Skeletal muscle tissue (tissue), 4 donors: ENCODE data around the gene MAGI2. TPM values are rescaled to one million over a fixed set of nuclear protein-coding genes. Genes with fewer than 3 reads are reported as not detected.

Experiments used
- H3K27ac ChIP-seq: one replicate; pipeline ENCODE4 v1.7.0; 2013; ENCODE audit warnings: mild to moderate bottlenecking, low read depth, low read length, inconsistent platforms
- H3K27me3 ChIP-seq, 3 donors: one replicate each; pipeline ENCODE4 v1.7.0; 2013; ENCODE audit warnings: low read length in 3 of 3; ENCODE audit not compliant: control insufficient read depth in 3 of 3, insufficient read depth in 3 of 3
- H3K36me3 ChIP-seq, 3 donors: one replicate each; pipeline ENCODE4 v1.7.0; 2013; ENCODE audit warnings: low read length in 3 of 3; ENCODE audit not compliant: control insufficient read depth in 3 of 3, insufficient read depth in 3 of 3
- H3K4me1 ChIP-seq, 3 donors: one replicate each; pipeline ENCODE4 v1.7.0; 2013; ENCODE audit warnings: low read length in 3 of 3, mild to moderate bottlenecking in 3 of 3; ENCODE audit not compliant: control insufficient read depth in 3 of 3, insufficient read depth in 3 of 3
- H3K4me3 ChIP-seq, 3 donors: one replicate each; pipeline ENCODE4 v1.7.0; 2013; ENCODE audit warnings: low read length in 3 of 3
- H3K9ac ChIP-seq, 3 donors: one replicate each; pipeline ENCODE4 v1.7.0; 2013; ENCODE audit warnings: low read length in 3 of 3, mild to moderate bottlenecking in 3 of 3, moderate library complexity in 2 of 3, low read depth in 1 of 3
- H3K9me3 ChIP-seq, 3 donors: one replicate each; pipeline ENCODE4 v1.7.0; 2013; ENCODE audit warnings: low read length in 3 of 3; ENCODE audit not compliant: control insufficient read depth in 3 of 3
- total RNA-seq: library from RNA; depleted of rRNA; stranded (reverse); fragments of >200 nt; gene quantifications from one replicate; pipeline ENCODE4 v1.2.3, GENCODE V29; 2014
- donor health status: Osteomylitis.

The MAGI2 gene
- total RNA-seq, 1 donor from 2014 or later = 4.2 TPM

DNA sequence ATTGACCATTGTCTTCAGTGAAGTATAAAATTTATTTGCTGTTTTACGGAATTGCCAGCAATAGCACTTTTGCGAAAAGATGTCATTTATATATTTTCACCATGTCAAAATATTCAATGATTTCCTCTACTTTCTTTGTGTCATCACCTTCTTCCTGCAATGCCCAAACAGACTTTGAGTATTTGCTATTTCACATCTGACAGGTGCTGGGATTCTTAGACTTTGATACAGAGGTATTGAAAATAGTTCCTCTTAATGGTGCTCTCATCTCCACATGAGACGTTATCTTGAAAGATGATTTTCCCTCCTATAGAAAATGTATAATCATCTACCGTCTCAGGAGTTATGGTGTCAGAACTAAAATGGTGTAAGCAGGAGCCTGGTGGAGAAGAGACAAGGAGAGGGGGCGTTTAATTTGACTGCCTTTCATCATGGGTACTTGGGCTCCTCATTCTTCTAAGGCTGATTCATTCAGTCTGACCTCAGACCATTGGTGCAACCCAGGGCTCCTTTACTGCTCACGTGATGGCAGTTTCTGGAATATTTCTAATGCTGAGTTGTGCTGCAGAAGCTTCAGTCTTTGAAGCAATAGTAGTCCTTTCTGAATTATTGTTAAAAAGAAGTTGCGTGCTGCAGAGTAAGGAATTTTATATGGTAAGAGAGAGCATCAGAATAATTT lies 1250.3 kb downstream of the MAGI2 start:
- H3K9me3 ChIP-seq = no peaks in the 10 kb centered on the region
- H3K9ac ChIP-seq = no peak overlapping the region
- H3K27ac ChIP-seq = no peak overlapping the region
- no peaks in the 10 kb centered on the region for H3K4me1 ChIP-seq
- no peaks in the 10 kb centered on the region for H3K27me3 ChIP-seq
- no peak overlapping the region for H3K4me3 ChIP-seq
- H3K36me3 ChIP-seq = no peaks in the 10 kb centered on the region

DNA sequence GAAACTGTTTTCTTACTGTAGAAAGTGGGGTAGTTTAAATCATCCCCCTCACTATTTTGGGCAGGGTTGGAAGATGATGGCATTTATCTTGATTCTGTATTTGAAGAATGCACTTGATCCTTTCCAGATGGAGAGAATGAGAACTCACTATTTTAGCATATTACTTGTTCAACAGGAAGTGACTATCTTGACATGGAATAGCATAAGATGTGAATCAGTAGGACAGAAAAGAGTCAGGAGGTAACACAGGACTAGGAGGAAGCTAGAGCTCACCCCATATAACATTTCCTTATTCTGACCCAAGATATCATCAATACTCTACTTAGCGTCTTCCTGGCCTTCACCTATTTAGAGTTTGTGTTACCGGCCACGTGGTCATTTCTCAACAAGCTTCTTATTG lies 1254.7 kb downstream of the MAGI2 start:
- H3K36me3 ChIP-seq = no peaks in the 10 kb centered on the region
- H3K9me3 ChIP-seq = no peaks in the 10 kb centered on the region
- no peak overlapping the region for H3K9ac ChIP-seq
- no peaks in the 10 kb centered on the region for H3K4me1 ChIP-seq
- no peaks in the 10 kb centered on the region for H3K27me3 ChIP-seq
- H3K4me3 ChIP-seq = no peak overlapping the region
- H3K27ac ChIP-seq = no peak overlapping the region

DNA sequence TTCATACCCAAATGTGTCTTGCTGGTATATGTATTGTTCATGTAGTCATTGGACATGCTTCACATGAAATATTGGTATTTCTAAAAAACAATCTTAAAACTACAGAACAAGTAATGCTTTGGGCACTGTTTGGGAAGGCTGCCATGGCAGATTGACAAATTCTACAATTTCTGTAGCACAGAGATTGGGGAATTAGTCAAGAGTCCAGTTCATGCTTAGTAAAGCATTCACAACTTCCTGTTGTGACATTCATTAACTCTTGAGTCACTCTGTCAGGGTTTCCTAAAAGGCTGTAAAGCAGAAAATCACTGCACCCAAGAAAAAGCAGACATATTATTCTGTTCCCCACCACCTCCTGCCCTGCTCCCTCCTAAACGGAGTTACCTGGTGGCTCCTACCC lies 1256.0 kb downstream of the MAGI2 start:
- Histone ChIP-seq H3K4me1 (no peaks in the 10 kb centered on the region), H3K27me3 (no peaks in the 10 kb centered on the region), H3K9ac (no peak overlapping the region), H3K9me3 (no peaks in the 10 kb centered on the region), H3K4me3 (no peak overlapping the region), H3K36me3 (no peaks in the 10 kb centered on the region), H3K27ac (no peak overlapping the region)

DNA sequence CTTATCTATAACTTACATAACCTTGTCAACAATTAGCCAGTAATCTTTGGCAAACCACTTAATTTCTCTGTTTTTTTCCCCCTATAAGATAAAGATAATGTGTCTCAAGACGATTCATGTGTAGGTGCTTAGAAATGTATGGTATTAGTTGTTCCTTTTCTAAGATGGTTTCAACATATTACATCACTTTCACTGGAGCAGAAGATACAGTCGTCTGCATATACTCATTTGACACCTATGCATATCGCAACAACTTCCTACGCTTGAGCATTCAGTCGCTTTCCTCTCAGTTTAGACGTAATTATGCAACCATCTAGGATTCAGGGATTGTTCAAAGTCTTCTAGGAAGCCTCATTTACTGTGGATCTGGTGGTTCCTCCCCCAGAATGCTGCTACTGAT lies 1258.2 kb downstream of the MAGI2 start:
- H3K27me3 ChIP-seq = no peaks in the 10 kb centered on the region
- no peak overlapping the region for H3K9ac ChIP-seq
- H3K9me3 ChIP-seq = no peaks in the 10 kb centered on the region
- no peaks in the 10 kb centered on the region for H3K36me3 ChIP-seq
- H3K4me3 ChIP-seq = no peak overlapping the region
- no peaks in the 10 kb centered on the region for H3K4me1 ChIP-seq
- H3K27ac ChIP-seq = no peak overlapping the region

DNA sequence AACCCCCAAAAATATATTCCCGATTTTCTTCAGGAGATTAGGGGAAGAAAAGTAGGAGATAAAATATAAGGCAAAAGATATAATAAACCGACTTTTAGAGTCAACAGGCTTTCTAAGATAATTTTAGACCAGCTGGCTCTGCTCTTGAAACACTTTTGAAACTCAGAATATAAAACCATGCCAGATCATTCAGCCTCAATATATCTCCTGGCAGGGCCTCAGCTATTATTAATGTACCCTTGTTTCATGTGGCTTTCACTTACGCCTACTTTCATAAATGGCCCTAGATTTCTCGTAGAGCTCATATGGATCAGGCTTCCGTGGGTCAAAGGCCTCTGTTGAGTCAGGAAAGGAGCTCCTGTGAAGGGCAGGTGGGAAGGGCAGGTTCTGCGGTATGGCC lies 1258.9 kb downstream of the MAGI2 start:
- H3K36me3 ChIP-seq = no peaks in the 10 kb centered on the region
- no peak overlapping the region for H3K4me3 ChIP-seq
- H3K27ac ChIP-seq = no peak overlapping the region
- H3K9me3 ChIP-seq = no peaks in the 10 kb centered on the region
- no peak overlapping the region for H3K9ac ChIP-seq
- no peaks in the 10 kb centered on the region for H3K27me3 ChIP-seq
- no peaks in the 10 kb centered on the region for H3K4me1 ChIP-seq

DNA sequence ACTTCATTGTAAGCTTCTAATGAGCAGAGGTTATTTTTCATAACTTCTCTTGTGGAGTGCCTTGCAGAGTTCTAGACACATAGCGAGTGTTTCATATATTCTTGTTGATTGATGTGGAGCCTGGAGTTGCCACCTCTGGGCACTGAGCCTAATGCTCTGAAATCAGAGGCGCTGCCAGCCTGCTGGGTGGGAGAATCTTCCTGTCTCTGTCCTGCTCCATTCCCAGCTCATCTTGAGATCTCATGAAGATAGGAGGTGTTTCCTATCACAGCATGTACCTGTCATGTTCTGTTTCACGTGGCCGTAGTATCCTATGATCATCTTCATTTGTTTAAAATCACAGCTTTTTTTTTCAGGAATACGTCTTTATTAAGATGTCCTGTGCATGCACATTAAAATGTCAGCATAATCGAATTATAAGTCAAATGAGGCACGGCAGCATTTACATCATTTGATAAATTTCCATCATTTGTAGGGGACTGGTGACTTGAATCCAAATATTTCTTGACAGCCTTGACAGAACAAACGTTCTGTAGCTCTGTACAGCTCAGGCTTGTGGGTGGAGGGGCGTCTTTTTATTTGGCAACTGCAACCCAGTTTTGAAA lies 1261.9 kb downstream of the MAGI2 start:
- Histone ChIP-seq H3K4me1 (no peaks in the 10 kb centered on the region), H3K27ac (no peak overlapping the region), H3K4me3 (no peak overlapping the region), H3K9me3 (no peaks in the 10 kb centered on the region), H3K9ac (no peak overlapping the region), H3K36me3 (no peaks in the 10 kb centered on the region), H3K27me3 (no peaks in the 10 kb centered on the region)

DNA sequence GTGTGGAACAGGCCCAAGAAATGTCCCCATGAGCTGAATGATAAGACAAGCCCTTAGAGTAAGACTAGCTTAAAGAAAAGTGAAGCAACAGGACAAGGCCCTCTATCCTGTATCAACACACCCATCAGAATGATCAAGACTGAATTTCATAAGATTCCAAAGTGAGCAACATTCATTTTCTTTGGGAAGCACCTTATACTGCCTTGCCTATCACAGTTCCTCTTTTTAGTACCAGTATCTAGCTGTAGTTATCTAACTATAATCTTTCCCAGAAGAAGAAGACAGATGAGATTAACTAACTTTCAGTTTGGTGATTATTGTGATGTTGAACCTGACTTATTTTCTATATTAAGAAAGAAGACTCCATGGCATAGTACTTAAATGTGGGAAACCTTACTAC lies 1263.7 kb downstream of the MAGI2 start:
- Histone ChIP-seq H3K27ac (no peak overlapping the region), H3K9me3 (no peaks in the 10 kb centered on the region), H3K27me3 (no peaks in the 10 kb centered on the region), H3K4me1 (no peaks in the 10 kb centered on the region), H3K36me3 (no peaks in the 10 kb centered on the region), H3K9ac (no peak overlapping the region), H3K4me3 (no peak overlapping the region)

DNA sequence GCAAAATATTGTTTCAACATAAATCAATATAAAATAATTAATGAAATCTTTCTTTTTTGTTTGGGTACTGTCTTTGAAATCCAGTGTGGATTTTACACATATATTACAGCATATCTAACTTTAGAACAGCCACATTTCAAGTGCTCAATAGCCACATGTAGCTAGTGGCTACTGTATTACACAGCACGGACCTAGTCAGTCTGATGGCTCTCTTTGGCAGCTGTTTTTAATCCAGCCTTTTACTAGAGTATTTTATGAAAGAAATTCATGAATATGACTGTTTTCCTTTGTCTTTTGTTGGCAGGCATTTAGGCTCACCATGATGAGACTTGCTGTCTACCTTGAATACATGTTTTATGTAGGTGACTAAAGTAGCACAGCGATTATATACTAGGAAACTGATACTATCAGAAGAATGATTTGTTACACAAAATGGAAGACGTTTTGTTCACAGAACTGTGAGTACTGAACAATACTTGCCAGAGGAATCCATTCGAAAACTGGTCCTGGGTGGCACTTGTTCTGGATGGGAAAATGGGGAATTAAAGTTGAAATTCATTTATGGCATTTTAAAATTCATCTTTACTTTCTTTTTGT lies 1268.2 kb downstream of the MAGI2 start:
- H3K36me3 ChIP-seq = no peaks in the 10 kb centered on the region
- no peaks in the 10 kb centered on the region for H3K9me3 ChIP-seq

DNA sequence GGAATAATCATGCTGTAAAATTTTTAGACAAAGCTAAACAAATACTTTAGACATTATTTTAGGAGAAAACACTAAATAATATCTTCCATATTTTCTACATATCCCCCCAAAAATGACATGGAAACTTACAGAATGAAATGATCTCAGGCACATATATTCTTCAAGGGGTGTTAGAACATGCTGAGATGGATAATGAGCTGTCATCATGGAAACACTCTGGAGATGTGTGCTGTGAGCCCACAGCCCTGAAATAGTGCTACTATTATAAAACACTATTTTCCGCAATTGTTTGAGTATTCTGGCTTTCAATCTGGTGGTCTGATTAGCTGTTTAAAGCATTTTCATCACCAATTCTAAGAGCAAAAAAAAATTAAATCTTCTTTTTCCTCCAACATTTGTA lies 1269.2 kb downstream of the MAGI2 start:
- Histone ChIP-seq H3K27me3 (no peaks in the 10 kb centered on the region), H3K4me1 (no peaks in the 10 kb centered on the region), H3K27ac (no peak overlapping the region), H3K9ac (no peak overlapping the region), H3K9me3 (no peaks in the 10 kb centered on the region), H3K4me3 (no peak overlapping the region), H3K36me3 (no peaks in the 10 kb centered on the region)

More for the DNA sequence above, 1268.2 kb downstream of the MAGI2 start:
- Histone ChIP-seq H3K27me3 (no peaks in the 10 kb centered on the region), H3K4me1 (no peaks in the 10 kb centered on the region), H3K27ac (no peak overlapping the region), H3K9ac (no peak overlapping the region), H3K4me3 (no peak overlapping the region)

DNA sequence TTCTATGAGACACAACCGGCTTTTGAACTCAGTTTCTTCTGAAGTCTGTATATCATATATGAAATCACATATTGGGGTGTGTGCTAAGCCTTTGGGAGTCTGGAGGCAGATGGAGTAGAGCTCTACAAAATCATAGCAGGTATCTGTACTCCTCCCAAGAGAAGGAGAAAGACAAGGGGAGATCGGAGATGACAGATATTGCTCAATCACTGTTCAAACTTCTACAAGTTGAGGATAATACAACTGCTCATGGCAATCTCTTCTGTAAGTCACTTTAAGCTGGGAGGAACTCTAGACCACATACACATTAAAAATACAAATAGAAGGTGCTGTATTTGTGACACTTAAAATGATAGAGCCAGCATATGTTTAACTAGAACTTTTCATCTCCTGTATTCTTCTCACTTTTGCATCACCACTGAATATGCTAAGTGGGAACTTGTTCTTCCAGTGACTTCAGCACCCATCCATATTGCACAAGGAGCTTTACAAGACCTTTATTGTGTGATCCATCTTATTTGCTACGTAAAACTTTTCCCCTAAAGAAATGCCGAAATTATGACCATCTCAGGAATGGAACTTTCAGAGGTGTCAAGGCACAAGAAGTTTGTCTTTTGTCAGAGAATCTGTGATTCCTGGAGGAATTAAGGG lies 1273.5 kb downstream of the MAGI2 start:
- Histone ChIP-seq H3K27me3 (no peaks in the 10 kb centered on the region), H3K36me3 (no peaks in the 10 kb centered on the region), H3K4me3 (no peak overlapping the region), H3K9me3 (no peaks in the 10 kb centered on the region), H3K4me1 (peaks cover 0 to 3% (median 0%) of the 10 kb centered on the region in 3 donors), H3K27ac (no peak overlapping the region), H3K9ac (no peak overlapping the region)
